H1 (cell line): ENCODE measurements around the gene R3HDM1.

Source experiments
- ATF3 ChIP-seq: IDR thresholded peaks from 2 replicates; pipeline ENCODE4 v1.6.1; 2011; ENCODE audit warnings: low read depth, mild to moderate bottlenecking, low read length; ENCODE audit not compliant: insufficient read depth
- CTCF ChIP-seq, 3 experiments: IDR thresholded peaks; 1 replicate in 2 of 3; 2 replicates in 1 of 3; pipeline versions ENCODE4 v1.5.1 to v1.6.1; 2011; ENCODE audit warnings: low read length in 3 of 3, mild to moderate bottlenecking in 3 of 3, inconsistent platforms in 2 of 3, low read depth in 1 of 3, moderate library complexity in 1 of 3; ENCODE audit not compliant: insufficient read depth in 1 of 3; ENCODE audit errors: control extremely low read depth in 1 of 3
- EZH2 ChIP-seq: fragments of 200-600 bp; sonication (generic); IDR thresholded peaks from 2 replicates; pipeline ENCODE4 v1.7.1; 2012; ENCODE audit warnings: low read depth, mild to moderate bottlenecking, moderate library complexity, low read length, inconsistent platforms; ENCODE audit not compliant: severe bottlenecking
- HDAC6 ChIP-seq: IDR thresholded peaks from one replicate; pipeline ENCODE4 v1.7.1; 2012; ENCODE audit warnings: low read depth, mild to moderate bottlenecking, inconsistent platforms, low read length, moderate library complexity
- JUND ChIP-seq: IDR thresholded peaks from 2 replicates; pipeline ENCODE4 v1.6.1; 2011; ENCODE audit warnings: mild to moderate bottlenecking, improper control_type of control experiment, low read length
- MAX ChIP-seq: IDR thresholded peaks from 2 replicates; pipeline ENCODE4 v1.6.1; 2012; ENCODE audit warnings: inconsistent platforms
- PHF8 ChIP-seq: fragments of 200-600 bp; sonication (generic); conservative IDR thresholded peaks from 2 replicates; pipeline ENCODE4 v1.7.1; 2012; ENCODE audit warnings: low read depth, mild to moderate bottlenecking, inconsistent platforms, low read length, moderate library complexity
- POLR2AphosphoS5 ChIP-seq: IDR thresholded peaks from 2 replicates; pipeline ENCODE4 v1.6.1; 2011; ENCODE audit warnings: low read depth, low read length
- RAD21 ChIP-seq, 2 experiments: IDR thresholded peaks in 1 of 2; conservative IDR thresholded peaks in 1 of 2; 2 replicates each; pipeline ENCODE4 v1.6.1; 2011; ENCODE audit warnings: low read depth in 2 of 2, low read length in 2 of 2, improper control_type of control experiment in 1 of 2, inconsistent platforms in 1 of 2, mild to moderate bottlenecking in 1 of 2, moderate library complexity in 1 of 2
- SP1 ChIP-seq: IDR thresholded peaks from 2 replicates; pipeline ENCODE4 v1.6.1; 2011; ENCODE audit warnings: low read depth, low read length
- SP2 ChIP-seq: IDR thresholded peaks from 2 replicates; pipeline ENCODE4 v1.6.1; 2012; ENCODE audit warnings: mild to moderate bottlenecking, low read length, inconsistent platforms
- SUZ12 ChIP-seq: fragments of 200-600 bp; sonication (generic); IDR thresholded peaks from 2 replicates; pipeline ENCODE4 v1.6.1; 2012; ENCODE audit warnings: mild to moderate bottlenecking, inconsistent platforms, low read length, moderate library complexity, mixed read lengths
- TAF1 ChIP-seq: IDR thresholded peaks from 2 replicates; pipeline ENCODE4 v1.6.1; 2011; ENCODE audit warnings: mild to moderate bottlenecking, low read depth, low read length
- TCF12 ChIP-seq: IDR thresholded peaks from 2 replicates; pipeline ENCODE4 v1.6.1; 2011; ENCODE audit warnings: low read depth, mild to moderate bottlenecking, low read length

- TF ChIP-seq SP1 (no peak), SP2 (no peak), ATF3 (no peak), TAF1 (no peak), CTCF (IDR thresholded peaks at IDR 0.05; ENCODE audit: control extremely low read depth in 1 of 3, insufficient read depth in 1 of 3, low read depth in 1 of 3, low read length in 3 of 3) (no peak), POLR2AphosphoS5 (no peak), MAX (no peak), EZH2 (no peak), JUND (no peak), TCF12 (no peak), HDAC6 (no peak), SUZ12 (no peak), PHF8 (no peak), RAD21 (IDR thresholded peaks at IDR 0.05 in 1 of 2, conservative IDR thresholded peaks at IDR 0.05 in 1 of 2; ENCODE audit: low read depth in 2 of 2, low read length in 2 of 2) (no peak)
These were observed 196.9 kb downstream of the R3HDM1 start for GRCh38 chr2:135728064-135728743.
